ENCODE measurements around the gene ORC5. TPM values are rescaled to one million over a fixed set of nuclear protein-coding genes. Genes with fewer than 3 reads are reported as not detected.

ORC5 gene
- polyA plus RNA-seq, 1 donor (not counting 4 experiments of a cell fraction or from before 2014, with no cell fraction given), result 17.9 TPM

GRCh38 chr7:104206841-104207240, 972 bp downstream of the ORC5 start:
- TF ChIP-seq EZH2 (IDR thresholded peaks at IDR 0.05; ENCODE audit: low read length), result no peak
- peak overlapping the region; percentile 82 for H3K9ac ChIP-seq (ENCODE audit: control insufficient read depth, extremely low read depth, insufficient read depth, low read length)

GRCh38 chr7:104198673-104199278, 9.0 kb downstream of the ORC5 start:
- Histone ChIP-seq H3K4me3 (ENCODE audit: control insufficient read depth in 2 of 3, extremely low read depth in 1 of 3, insufficient read depth in 2 of 3, low read depth in 1 of 3, low read length in 3 of 3) (no peak overlapping the region), H3K36me3 (ENCODE audit: control insufficient read depth in 2 of 2, extremely low read depth in 1 of 2, insufficient read depth in 2 of 2, low read length in 2 of 2) (peaks cover 27% of the 10 kb centered on the region in 2 experiments), H3K9ac (ENCODE audit: control insufficient read depth, extremely low read depth, insufficient read depth, low read length) (no peak overlapping the region), H3K9me3 (ENCODE audit: control insufficient read depth, low read depth, low read length) (no peaks in the 10 kb centered on the region), H4K20me1 (ENCODE audit: control insufficient read depth, extremely low read depth, insufficient read depth, low read length) (no peaks in the 10 kb centered on the region), H3K9me1 (ENCODE audit: control insufficient read depth, extremely low read depth, insufficient read depth, low read length) (no peaks in the 10 kb centered on the region), H3K79me2 (ENCODE audit: control insufficient read depth, insufficient read depth, low read length) (peaks cover 7% of the 10 kb centered on the region), H3K27me3 (ENCODE audit: control insufficient read depth, extremely low read depth, insufficient read depth, low read length) (no peaks in the 10 kb centered on the region), H3K27ac (ENCODE audit: control insufficient read depth, insufficient read depth, low read length) (no peak overlapping the region), H3K4me1 (ENCODE audit: control insufficient read depth, extremely low read depth, insufficient read depth, low read length) (no peaks in the 10 kb centered on the region), H3K4me2 (ENCODE audit: control insufficient read depth, extremely low read depth, insufficient read depth, low read depth, low read length) (no peak overlapping the region), H2AFZ (ENCODE audit: control insufficient read depth, low read length) (no peak overlapping the region)
- no peak for DNase-seq (ENCODE audit: low read depth, low spot score)
- FAIRE-seq, result no peak
- no peak for TF ChIP-seq CTCF (optimal IDR thresholded peaks at IDR 0.05 in 1 of 3, IDR thresholded peaks at IDR 0.05 in 1 of 3, conservative IDR thresholded peaks at IDR 0.05 in 1 of 3; ENCODE audit: extremely low read depth in 1 of 3, insufficient read depth in 2 of 3, low read length in 3 of 3)
- TF ChIP-seq EZH2 (IDR thresholded peaks at IDR 0.05; ENCODE audit: low read length), result no peak
- dilution Hi-C loops (cut with MboI; ENCODE audit: extremely low pct_ligation_motif_present, low sequenced_read_pairs), result no loop called here

More at GRCh38 chr7:104206841-104207240, 972 bp downstream of the ORC5 start:
- FAIRE-seq, result no peak
- peak overlapping the region; percentile 99 for H2AFZ ChIP-seq (ENCODE audit: control insufficient read depth, low read length)
- no peaks in the 10 kb centered on the region for H3K9me1 ChIP-seq (ENCODE audit: control insufficient read depth, extremely low read depth, insufficient read depth, low read length)
- H3K27me3 ChIP-seq (ENCODE audit: control insufficient read depth, extremely low read depth, insufficient read depth, low read length), result no peaks in the 10 kb centered on the region
- H3K4me3 ChIP-seq (ENCODE audit: control insufficient read depth in 2 of 3, extremely low read depth in 1 of 3, insufficient read depth in 2 of 3, low read depth in 1 of 3, low read length in 3 of 3), result peak overlapping the region; percentile 67 to 88 (median 86)
- peak overlapping the region; percentile 97 for H3K4me2 ChIP-seq (ENCODE audit: control insufficient read depth, extremely low read depth, insufficient read depth, low read depth, low read length)
- peaks cover 16% of the 10 kb centered on the region for H3K4me1 ChIP-seq (ENCODE audit: control insufficient read depth, extremely low read depth, insufficient read depth, low read length)
- H3K27ac ChIP-seq (ENCODE audit: control insufficient read depth, insufficient read depth, low read length), result peak overlapping the region; percentile 78
- H3K79me2 ChIP-seq (ENCODE audit: control insufficient read depth, insufficient read depth, low read length), result peaks cover 41% of the 10 kb centered on the region
- H3K9me3 ChIP-seq (ENCODE audit: control insufficient read depth, low read depth, low read length), result no peaks in the 10 kb centered on the region
- peaks cover 4 to 6% of the 10 kb centered on the region in 2 experiments for H3K36me3 ChIP-seq (ENCODE audit: control insufficient read depth in 2 of 2, extremely low read depth in 1 of 2, insufficient read depth in 2 of 2, low read length in 2 of 2)
- DNase-seq (ENCODE audit: low read depth, low spot score), result no peak
- H4K20me1 ChIP-seq (ENCODE audit: control insufficient read depth, extremely low read depth, insufficient read depth, low read length), result no peaks in the 10 kb centered on the region
- dilution Hi-C loops (cut with MboI; ENCODE audit: extremely low pct_ligation_motif_present, low sequenced_read_pairs), result no loop called here

GRCh38 chr7:104196161-104196560, 11.7 kb downstream of the ORC5 start:
- no peaks in the 10 kb centered on the region for H3K4me1 ChIP-seq (ENCODE audit: control insufficient read depth, extremely low read depth, insufficient read depth, low read length)
- H3K9ac ChIP-seq (ENCODE audit: control insufficient read depth, extremely low read depth, insufficient read depth, low read length), result no peak overlapping the region
- no peaks in the 10 kb centered on the region for H3K27me3 ChIP-seq (ENCODE audit: control insufficient read depth, extremely low read depth, insufficient read depth, low read length)
- H4K20me1 ChIP-seq (ENCODE audit: control insufficient read depth, extremely low read depth, insufficient read depth, low read length), result no peaks in the 10 kb centered on the region
- no peak overlapping the region for H3K27ac ChIP-seq (ENCODE audit: control insufficient read depth, insufficient read depth, low read length)
- no peak for FAIRE-seq
- H3K4me2 ChIP-seq (ENCODE audit: control insufficient read depth, extremely low read depth, insufficient read depth, low read depth, low read length), result no peak overlapping the region
- no peaks in the 10 kb centered on the region for H3K9me3 ChIP-seq (ENCODE audit: control insufficient read depth, low read depth, low read length)
- H3K79me2 ChIP-seq (ENCODE audit: control insufficient read depth, insufficient read depth, low read length), result no peaks in the 10 kb centered on the region
- no peak overlapping the region for H2AFZ ChIP-seq (ENCODE audit: control insufficient read depth, low read length)
- no peaks in the 10 kb centered on the region for H3K9me1 ChIP-seq (ENCODE audit: control insufficient read depth, extremely low read depth, insufficient read depth, low read length)
- dilution Hi-C loops (cut with MboI; ENCODE audit: extremely low pct_ligation_motif_present, low sequenced_read_pairs), result no loop called here
- peaks cover 19 to 23% of the 10 kb centered on the region in 2 experiments for H3K36me3 ChIP-seq (ENCODE audit: control insufficient read depth in 2 of 2, extremely low read depth in 1 of 2, insufficient read depth in 2 of 2, low read length in 2 of 2)
- no peak for DNase-seq (ENCODE audit: low read depth, low spot score)
- no peak overlapping the region for H3K4me3 ChIP-seq (ENCODE audit: control insufficient read depth in 2 of 3, extremely low read depth in 1 of 3, insufficient read depth in 2 of 3, low read depth in 1 of 3, low read length in 3 of 3)
- TF ChIP-seq CTCF (optimal IDR thresholded peaks at IDR 0.05 in 1 of 3, IDR thresholded peaks at IDR 0.05 in 1 of 3, conservative IDR thresholded peaks at IDR 0.05 in 1 of 3; ENCODE audit: extremely low read depth in 1 of 3, insufficient read depth in 2 of 3, low read length in 3 of 3) (no peak), EZH2 (IDR thresholded peaks at IDR 0.05; ENCODE audit: low read length) (no peak)

All from keratinocyte (primary cell).